Gastrocnemius medialis (tissue), 4 donors: ENCODE data around the gene CEND1. TPM values are rescaled to one million over a fixed set of nuclear protein-coding genes. Genes with fewer than 3 reads are reported as not detected.

Experiments used
- ATAC-seq, 2 donors: fragments of 150-250 bp; one replicate each; pipeline ENCODE4 v1.9.1; 2016
- DNase-seq, 2 donors: peaks; one replicate each; pipeline ENCODE4 v3.0.0-alpha.2; 2019
- H3K27ac ChIP-seq, 4 donors: fragments of 200-600 bp; sonication (generic); 1 replicate in 1 of 4; 2 replicates in 3 of 4; pipeline ENCODE4 v1.5.1; 2016 to 2018; ENCODE audit warnings: mild to moderate bottlenecking in 2 of 4, moderate library complexity in 1 of 4
- H3K27me3 ChIP-seq, 3 donors: fragments of 200-600 bp; sonication (generic) in 2 of 3; 1 replicate in 1 of 3; 2 replicates in 2 of 3; pipeline versions ENCODE4 v1.5.1 to v1.6.0; 2016 to 2019; ENCODE audit warnings: mild to moderate bottlenecking in 1 of 3, moderate library complexity in 1 of 3
- H3K36me3 ChIP-seq, 2 donors: fragments of 200-600 bp; sonication (generic) in 1 of 2; one replicate each; pipeline ENCODE4 v1.5.1; 2017 to 2018
- H3K4me1 ChIP-seq, 2 donors: fragments of 200-600 bp; sonication (generic) in 1 of 2; one replicate each; pipeline ENCODE4 v1.5.1; 2016 to 2017; ENCODE audit warnings: mild to moderate bottlenecking in 2 of 2
- H3K4me3 ChIP-seq, 4 donors: fragments of 200-600 bp; sonication (generic) in 3 of 4; 1 replicate in 1 of 4; 2 replicates in 3 of 4; pipeline ENCODE4 v1.5.1; 2016 to 2019; ENCODE audit warnings: mild to moderate bottlenecking in 2 of 4
- H3K9me3 ChIP-seq, 3 donors: fragments of 200-600 bp; sonication (generic) in 2 of 3; 1 replicate in 1 of 3; 2 replicates in 2 of 3; pipeline ENCODE4 v1.5.1; 2016 to 2019
- POLR2A ChIP-seq, 2 donors: fragments of 450-650 bp; IDR thresholded peaks; one replicate each; pipeline ENCODE4 v1.6.1; 2017; ENCODE audit warnings: antibody characterized with exemption in 2 of 2, mild to moderate bottlenecking in 2 of 2, moderate library complexity in 2 of 2
- in situ Hi-C, 4 donors: fragments of 200-750 bp; cut with MboI; loops; one replicate each; pipeline versions ENCODE4 v1.15.0 to v1.8.0; 2017; ENCODE audit warnings: low sequenced_read_pairs in 4 of 4
- intact Hi-C: fragments of 100-400 bp; cut with DNase I; formaldehyde crosslinking; loops from one replicate; pipeline ENCODE4 v1.15.1; 2023; ENCODE audit warnings: low total_unique reads
- total RNA-seq, 4 donors: library from RNA; depleted of rRNA; stranded (reverse); fragments of >200 nt; gene quantifications; one replicate each; pipeline versions ENCODE4 v1.1.0 to v1.2.3, GENCODE V29; 2016
- TF ChIP-seq, protein P1 (sequence below), 5 experiments: fragments of 450-650 bp in 3 of 5; fragments of 200-600 bp in 2 of 5; sonication (generic) in 2 of 5; IDR thresholded peaks in 4 of 5; conservative IDR thresholded peaks in 1 of 5; 1 replicate in 4 of 5; 2 replicates in 1 of 5; pipeline ENCODE4 v1.5.1; 2016 to 2019; ENCODE audit warnings: antibody characterized with exemption in 5 of 5, mild to moderate bottlenecking in 3 of 5, moderate library complexity in 3 of 5

Gene CEND1
- total RNA-seq, 4 donors from 2014 or later: 0.20 TPM; not detected in 3

DNA sequence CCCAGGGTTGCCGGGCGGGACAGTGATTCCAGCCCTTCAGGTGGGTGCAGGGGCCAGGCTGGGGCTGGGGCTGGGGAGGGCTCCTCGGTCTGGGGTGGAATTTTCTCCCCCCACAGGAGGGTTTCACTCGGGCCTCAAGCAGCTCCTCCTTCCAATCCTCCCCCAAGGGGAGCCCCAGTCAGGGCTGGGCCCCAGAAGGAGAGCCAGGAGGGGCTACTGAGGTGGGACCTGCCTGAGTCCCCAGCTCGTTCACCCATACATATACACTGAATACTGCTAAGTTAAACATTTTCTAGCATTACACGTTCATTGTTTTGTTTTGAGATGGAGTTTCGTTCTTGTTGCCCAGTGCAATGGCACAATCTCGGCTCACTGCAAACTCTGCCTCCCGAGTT is 36.3 kb upstream of the CEND1 start:
- intact Hi-C loops (no loop called here), in situ Hi-C loops (no loop called here)
- Histone ChIP-seq H3K36me3 (peaks cover 0 to 27% of the 10 kb centered on the region in 2 donors), H3K27me3 (peaks cover 18 to 40% (median 36%) of the 10 kb centered on the region in 3 donors), H3K4me1 (peaks cover 18 to 47% of the 10 kb centered on the region in 2 donors), H3K27ac (peak overlapping the region in 2 of 4 donors; percentile 68 to 69), H3K9me3 (no peaks in the 10 kb centered on the region), H3K4me3 (no peak overlapping the region)
- ATAC-seq (no peak), DNase-seq (no peak)
- TF ChIP-seq, protein P1, sequence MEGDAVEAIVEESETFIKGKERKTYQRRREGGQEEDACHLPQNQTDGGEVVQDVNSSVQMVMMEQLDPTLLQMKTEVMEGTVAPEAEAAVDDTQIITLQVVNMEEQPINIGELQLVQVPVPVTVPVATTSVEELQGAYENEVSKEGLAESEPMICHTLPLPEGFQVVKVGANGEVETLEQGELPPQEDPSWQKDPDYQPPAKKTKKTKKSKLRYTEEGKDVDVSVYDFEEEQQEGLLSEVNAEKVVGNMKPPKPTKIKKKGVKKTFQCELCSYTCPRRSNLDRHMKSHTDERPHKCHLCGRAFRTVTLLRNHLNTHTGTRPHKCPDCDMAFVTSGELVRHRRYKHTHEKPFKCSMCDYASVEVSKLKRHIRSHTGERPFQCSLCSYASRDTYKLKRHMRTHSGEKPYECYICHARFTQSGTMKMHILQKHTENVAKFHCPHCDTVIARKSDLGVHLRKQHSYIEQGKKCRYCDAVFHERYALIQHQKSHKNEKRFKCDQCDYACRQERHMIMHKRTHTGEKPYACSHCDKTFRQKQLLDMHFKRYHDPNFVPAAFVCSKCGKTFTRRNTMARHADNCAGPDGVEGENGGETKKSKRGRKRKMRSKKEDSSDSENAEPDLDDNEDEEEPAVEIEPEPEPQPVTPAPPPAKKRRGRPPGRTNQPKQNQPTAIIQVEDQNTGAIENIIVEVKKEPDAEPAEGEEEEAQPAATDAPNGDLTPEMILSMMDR (IDR thresholded peaks at IDR 0.05 in 4 of 5, conservative IDR thresholded peaks at IDR 0.05 in 1 of 5): no peak
- TF ChIP-seq POLR2A (IDR thresholded peaks at IDR 0.05): no peak

- no peak overlapping the region for H3K4me3 ChIP-seq
- ATAC-seq (no peak), DNase-seq (no peak)
- no peak for TF ChIP-seq POLR2A (IDR thresholded peaks at IDR 0.05)
- TF ChIP-seq, protein P1 (IDR thresholded peaks at IDR 0.05 in 4 of 5, conservative IDR thresholded peaks at IDR 0.05 in 1 of 5): no peak
- in situ Hi-C loops (no loop called here), intact Hi-C loops (no loop called here)
- no peak overlapping the region for H3K27ac ChIP-seq
- H3K27me3 ChIP-seq: peaks cover 18 to 37% (median 35%) of the 10 kb centered on the region in 3 donors
- H3K36me3 ChIP-seq: peaks cover 0 to 27% of the 10 kb centered on the region in 2 donors
- no peaks in the 10 kb centered on the region for H3K9me3 ChIP-seq
- peaks cover 24 to 52% of the 10 kb centered on the region in 2 donors for H3K4me1 ChIP-seq
Observed at GRCh38 chr11:825366-826226, 35.7 kb upstream of the CEND1 start.

DNA sequence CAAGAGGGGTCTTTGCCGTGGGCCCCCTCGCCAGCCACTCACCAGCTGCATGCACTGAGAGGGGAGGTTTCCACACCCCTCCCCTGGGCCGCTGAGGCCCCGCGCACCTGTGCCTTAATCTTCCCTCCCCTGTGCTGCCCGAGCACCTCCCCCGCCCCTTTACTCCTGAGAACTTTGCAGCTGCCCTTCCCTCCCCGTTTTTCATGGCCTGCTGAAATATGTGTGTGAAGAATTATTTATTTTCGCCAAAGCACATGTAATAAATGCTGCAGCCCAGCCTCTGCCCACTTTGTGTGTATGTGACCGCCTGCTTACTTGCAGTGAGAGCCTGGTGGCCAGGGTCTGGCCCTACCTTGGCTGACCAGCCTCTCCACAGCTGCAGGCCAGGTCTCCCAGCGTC is 35.1 kb upstream of the CEND1 start:
- Histone ChIP-seq H3K36me3 (peaks cover 0 to 27% of the 10 kb centered on the region in 2 donors), H3K27me3 (peaks cover 14 to 31% (median 31%) of the 10 kb centered on the region in 3 donors), H3K9me3 (no peaks in the 10 kb centered on the region), H3K4me1 (peaks cover 26 to 56% of the 10 kb centered on the region in 2 donors), H3K27ac (no peak overlapping the region), H3K4me3 (no peak overlapping the region)
- TF ChIP-seq, protein P1 (IDR thresholded peaks at IDR 0.05 in 4 of 5, conservative IDR thresholded peaks at IDR 0.05 in 1 of 5): no peak
- TF ChIP-seq POLR2A (IDR thresholded peaks at IDR 0.05): no peak
- in situ Hi-C loops (no loop called here), intact Hi-C loops (no loop called here)
- ATAC-seq: no peak
- no peak for DNase-seq

GRCh38 chr11:824292-824880 is 34.5 kb upstream of the CEND1 start:
- intact Hi-C loops: no loop called here
- Histone ChIP-seq H3K27me3 (peaks cover 8 to 28% (median 25%) of the 10 kb centered on the region in 3 donors), H3K27ac (no peak overlapping the region), H3K4me1 (peaks cover 26 to 50% of the 10 kb centered on the region in 2 donors), H3K36me3 (peaks cover 0 to 27% of the 10 kb centered on the region in 2 donors), H3K4me3 (no peak overlapping the region), H3K9me3 (no peaks in the 10 kb centered on the region)
- no peak for TF ChIP-seq POLR2A (IDR thresholded peaks at IDR 0.05)
- TF ChIP-seq, protein P1 (IDR thresholded peaks at IDR 0.05 in 4 of 5, conservative IDR thresholded peaks at IDR 0.05 in 1 of 5): no peak
- ATAC-seq: no peak
- in situ Hi-C loops: no loop called here
- DNase-seq: peak in 1 of 2 donors; percentile 68
